RKO (cell line): ENCODE results near the gene GPR183.

Experiments used
- DNase-seq: peaks from one replicate; pipeline ENCODE4 v3.0.0-alpha.2; 2016; ENCODE audit warnings: low spot score

Gene GPR183

GRCh38 chr13:99312493-99312883 is 5.3 kb upstream of the GPR183 start:
- no peak for DNase-seq

- no peak for DNase-seq
Observed at GRCh38 chr13:99311748-99312492, 4.7 kb upstream of the GPR183 start.

DNA sequence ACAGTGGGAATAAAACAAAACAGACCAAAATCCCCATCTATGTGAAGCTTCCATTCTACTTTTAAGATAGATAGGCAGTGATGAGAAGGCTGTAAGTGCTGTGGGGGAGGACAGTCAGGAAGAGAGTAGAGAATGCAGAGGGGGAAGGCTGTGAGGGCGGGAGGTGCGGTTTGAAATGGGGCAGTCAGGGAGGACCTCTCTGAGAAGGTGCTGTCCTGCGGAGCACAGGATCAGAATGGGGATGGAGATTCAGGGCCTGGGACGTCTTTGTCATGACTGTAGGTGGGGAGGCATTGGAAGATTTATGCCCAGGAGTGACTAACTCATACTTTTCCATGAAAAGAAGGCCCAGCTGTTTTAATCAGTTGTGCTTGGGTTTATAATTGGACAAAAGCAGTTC is 3.9 kb upstream of the GPR183 start:
- no peak for DNase-seq

DNA sequence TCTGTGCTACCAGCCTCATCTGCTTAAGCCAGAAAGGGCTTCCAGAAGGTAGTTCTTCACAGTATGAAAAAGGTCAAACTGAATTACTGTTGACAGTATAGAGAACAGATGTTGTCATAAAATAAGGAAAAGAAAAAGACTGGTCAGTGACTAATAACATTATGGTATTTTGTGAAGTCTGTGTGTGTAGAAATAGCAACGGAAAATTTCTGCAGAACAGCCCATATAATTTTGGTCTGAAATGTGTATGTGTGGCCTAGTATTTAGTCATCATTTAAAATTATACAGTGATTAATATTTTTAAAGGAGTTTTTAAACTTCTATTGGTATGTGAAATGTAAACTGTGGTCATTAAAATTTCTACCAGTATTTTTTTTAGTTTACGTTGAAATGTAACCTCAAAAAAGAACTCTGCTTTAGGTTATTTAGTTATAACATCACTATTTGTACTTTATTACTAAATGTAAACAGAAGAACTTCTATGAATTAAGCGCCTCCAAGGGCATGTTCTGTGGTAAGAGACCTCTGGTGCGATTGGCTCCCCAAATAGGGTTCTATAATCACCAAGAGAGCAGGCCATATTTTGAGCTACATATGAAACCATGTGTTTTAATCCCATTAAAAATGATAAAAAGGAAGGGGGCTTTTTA is 3.3 kb upstream of the GPR183 start:
- no peak for DNase-seq

DNA sequence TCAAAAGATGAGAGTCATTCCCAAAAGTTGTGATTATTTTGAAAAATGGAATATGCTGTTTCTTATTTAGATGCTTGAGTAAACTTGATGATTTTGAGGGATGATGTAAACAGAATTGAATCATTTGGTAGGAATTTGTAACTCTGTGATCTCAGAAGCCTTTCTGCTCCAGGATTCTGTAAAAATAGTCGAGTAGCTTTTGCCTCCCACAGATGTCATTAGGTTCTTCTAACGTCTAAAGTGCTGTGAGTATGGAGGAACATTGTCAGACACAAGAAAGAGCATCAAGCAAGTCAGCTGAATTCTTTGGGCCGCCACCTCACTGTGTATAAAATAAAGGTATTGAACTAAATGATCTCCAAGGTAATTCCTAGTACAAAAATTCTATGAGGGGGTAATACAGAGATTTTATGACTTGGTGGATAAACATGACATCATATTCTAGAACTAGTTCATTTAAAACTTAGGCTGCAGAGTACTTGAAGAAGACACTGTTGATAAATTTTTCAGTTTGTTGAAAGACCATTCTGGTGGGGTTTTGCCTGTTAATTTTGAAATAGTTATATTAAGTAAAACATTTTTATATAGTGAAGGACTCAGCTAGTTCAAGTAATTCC is 1.4 kb upstream of the GPR183 start:
- no peak for DNase-seq

DNA sequence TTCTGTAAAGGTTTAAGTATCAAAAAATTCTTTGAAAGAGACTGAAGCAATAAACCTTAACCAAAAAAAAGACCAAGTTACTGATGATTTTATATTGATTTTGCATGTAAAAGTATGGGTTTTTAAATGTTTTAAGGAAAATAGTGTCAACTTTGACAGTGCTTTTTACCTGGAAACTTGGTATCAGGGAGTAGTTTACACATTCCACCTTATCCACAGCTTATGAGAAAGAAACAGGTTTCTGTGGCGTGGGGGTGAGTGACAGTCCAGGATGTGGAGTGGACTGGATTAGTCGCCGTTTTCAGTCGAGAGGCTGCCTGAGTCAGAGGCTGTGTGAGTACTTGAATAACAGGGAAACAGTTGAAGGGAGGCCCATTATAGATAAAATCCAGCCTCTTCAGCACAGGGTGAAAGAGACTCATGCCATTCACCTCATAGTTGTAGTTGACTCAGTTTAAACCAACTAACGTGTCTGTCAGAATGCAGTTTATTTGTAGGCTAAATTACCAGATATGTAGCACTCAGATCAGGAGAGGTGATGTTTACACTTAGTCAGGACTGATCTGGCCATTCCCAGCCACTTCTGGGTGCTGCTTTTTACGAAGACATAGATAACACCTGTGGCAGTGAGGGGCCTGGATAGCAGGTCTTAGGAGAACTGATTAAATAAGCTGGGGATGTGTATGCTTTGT is 595 bp upstream of the GPR183 start:
- DNase-seq, result peak; percentile 37

- DNase-seq, result no peak
Observed at GRCh38 chr13:99305566-99305965, 1.6 kb downstream of the GPR183 start.

DNA sequence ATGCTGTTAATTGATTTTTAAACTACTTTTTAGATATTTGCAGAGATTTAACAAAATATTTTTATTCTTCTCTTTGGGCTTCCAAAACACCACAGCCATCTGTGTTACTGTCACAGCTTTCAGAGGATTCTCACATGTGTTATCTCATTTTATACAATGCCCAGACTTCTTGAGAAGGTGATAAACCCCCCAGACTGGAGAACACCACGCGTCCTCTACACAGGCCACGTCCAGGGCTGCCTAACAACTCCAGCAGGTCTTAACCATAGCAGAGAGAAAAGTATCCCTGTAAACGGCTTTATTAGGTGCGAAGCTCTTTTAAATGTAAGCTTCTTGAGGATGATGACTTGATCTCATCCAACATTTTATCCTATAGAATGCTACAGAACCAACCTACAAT is 2.0 kb downstream of the GPR183 start:
- no peak for DNase-seq

GRCh38 chr13:99304541-99304940 is 2.7 kb downstream of the GPR183 start:
- DNase-seq, result no peak

GRCh38 chr13:99303863-99304521 is 3.2 kb downstream of the GPR183 start:
- DNase-seq, result no peak

DNA sequence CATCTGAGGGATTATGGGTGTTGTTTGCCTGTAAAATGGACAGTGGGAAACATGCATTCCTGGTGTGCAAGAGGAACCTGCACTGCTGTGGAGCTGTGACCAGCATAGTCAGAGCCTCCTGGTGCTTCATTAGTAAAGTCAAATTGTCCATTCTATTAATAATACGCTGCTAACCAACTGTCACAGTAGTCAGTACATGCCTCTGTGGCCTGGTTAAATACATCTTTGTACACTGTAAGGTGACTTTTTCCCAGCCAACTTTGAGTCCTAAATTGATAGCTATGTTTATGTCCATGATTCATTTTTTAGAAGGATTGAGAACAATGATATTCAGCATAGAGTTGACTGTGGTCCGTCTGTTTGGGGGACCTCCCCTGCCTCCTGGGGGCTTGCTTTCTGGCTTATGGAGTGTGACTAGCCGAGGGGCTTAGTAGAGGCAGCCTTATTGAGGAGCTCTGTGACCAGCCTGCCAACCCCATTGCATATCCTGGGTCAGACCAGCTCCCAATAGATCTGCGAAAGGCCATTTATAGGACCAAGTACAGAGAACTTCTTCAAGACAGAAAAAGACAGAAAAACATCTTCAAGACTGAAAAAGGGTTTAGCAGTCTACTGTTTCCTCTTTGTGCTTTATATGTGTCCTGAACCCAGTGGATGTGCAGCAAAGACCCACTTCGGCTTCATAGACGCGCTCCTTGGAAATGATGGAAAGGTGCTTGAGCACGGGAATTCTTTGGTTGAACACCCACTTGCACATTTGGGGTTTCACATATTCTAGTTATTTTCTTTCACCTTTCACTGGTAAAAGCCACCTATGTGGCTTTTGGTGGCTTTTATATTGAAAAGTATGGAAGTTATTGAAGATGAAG is 4.3 kb downstream of the GPR183 start:
- no peak for DNase-seq

DNA sequence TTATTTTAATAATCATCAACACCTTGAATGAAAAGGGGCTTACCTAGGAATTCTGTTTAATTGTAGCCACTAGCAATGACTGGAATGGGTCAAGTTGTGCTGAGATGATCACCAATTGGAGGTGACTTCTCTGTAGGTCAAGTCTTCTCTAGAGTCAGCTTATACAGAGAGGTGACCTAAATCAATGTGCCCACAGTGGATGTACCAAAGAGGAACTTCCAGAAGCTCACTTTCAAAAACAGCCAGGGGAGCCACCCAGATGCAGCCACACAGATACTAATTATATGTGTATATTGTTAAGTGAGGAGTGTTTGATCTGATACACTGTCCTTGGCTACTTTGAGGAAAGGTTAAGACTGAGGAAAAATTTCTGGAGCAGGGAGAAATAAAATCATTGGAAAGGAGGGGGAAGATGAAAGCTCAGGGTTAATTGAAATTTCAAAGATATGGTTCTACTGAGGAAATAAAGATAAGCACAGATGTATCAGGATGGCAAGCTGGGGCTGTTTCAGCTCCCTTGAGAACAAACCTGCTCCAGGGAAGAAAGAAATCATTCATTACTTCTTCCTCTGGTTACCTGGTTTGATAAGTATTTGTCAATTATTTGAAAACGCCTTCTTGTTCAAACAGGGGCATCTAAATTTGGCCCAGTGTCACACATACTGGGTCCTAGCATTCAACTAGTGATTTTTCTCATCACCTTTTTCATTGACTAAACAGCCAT is 5.1 kb downstream of the GPR183 start:
- DNase-seq, result no peak

GRCh38 chr13:99301056-99301838 is 6.0 kb downstream of the GPR183 start:
- no peak for DNase-seq

DNA sequence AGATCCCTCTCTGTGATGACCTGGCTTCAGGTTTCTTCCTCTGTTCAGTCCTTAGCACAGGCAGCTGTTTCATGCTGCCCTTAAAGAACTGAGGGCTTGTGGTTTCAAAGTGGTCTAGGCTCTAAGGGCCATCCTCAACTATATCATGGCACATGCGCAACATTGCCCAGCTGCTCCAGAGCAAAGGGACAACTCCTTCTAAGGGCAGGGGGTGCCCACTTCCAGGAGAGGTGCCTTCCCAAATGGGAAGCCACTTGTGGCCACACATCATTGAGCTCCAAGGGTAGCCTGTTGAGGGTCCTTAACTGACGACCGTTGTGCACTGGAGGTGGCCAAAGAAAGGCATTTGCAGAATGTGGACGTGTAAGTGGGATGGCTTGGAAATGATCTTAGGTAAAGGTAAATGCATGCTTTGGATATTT is 7.3 kb downstream of the GPR183 start:
- DNase-seq, result no peak

DNA sequence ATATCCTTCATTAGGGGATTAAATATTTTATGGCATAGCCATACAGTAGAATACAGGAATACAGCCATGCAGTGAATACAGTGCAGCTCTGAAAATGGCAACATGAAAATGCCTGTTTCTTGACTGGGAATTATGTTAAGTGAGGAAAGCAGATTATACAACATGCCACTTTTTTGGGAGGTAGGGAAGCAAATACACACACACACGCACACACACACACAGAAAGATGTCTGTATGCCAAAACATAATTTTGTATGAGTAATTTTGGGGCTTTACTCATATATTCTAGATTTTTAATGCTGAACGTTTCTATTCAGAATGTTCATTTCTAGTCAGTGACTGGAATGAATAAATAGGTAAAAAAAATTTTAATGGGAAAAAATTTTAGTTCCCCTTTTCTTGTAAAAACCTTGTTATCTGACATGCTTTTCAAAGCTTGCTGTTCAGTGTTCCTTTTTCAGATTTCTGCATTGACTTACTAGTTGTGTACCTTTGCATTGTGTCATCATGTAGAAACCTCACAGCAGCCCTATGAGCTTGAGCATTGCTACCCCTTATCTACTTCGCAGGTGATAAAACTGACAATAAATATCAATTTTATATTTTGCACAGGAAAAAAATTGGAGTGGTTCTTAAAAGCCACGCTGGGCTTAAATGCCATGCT is 7.8 kb downstream of the GPR183 start:
- DNase-seq, result no peak

GRCh38 chr13:99298056-99298455 is 9.1 kb downstream of the GPR183 start:
- no peak for DNase-seq

DNA sequence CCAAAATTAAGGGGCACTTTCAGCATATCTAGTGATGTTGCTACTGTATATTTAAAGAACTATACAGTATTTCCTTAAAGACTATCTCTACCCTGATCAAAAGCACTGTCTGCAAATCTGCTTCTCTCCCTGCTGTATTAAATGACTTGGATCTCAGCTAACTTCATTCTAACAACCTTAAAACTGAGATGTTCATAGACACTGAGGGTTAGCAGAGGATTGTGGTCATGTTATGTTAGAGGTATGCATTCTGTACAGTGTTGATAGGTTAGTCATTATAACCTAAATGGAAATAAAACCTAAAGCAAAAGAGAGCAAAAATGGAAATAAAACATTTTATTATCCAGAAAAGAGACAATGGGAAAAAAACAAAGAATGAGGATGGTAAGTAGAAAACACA is 9.9 kb downstream of the GPR183 start:
- no peak for DNase-seq

DNA sequence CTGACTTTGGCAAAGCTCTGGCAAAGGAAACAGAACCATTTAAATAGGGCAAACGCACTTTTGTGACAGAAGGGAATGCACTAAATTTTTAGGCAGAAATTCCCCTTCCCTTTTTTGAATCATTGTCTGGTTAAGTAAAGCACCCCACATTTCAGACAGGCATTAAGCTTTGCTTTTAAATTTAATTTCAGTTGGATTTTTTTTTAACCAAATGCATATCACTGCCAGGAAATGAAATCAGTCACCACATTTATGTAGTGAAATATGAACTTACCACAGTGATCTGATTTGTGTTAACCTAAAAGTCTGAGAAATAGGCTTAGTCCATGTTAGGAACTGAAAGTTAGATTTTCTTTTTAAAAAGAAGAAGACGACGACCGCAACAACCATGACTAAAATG is 10.8 kb downstream of the GPR183 start:
- DNase-seq, result no peak
